ENCODE data around the gene HEY2. TPM values are rescaled to one million over a fixed set of nuclear protein-coding genes. Genes with fewer than 3 reads are reported as not detected.
A peak's percentile ranks its signal among the peaks of the same experiment; 100 is the strongest.

HEY2 gene
- total RNA-seq, 1 experiment from 2014 or later, result 6.6 TPM

- no CpG with 5 or more reads among the region's 76 CpGs for WGBS (ENCODE audit: extremely low coverage, insufficient read length, low lambda C conversion rate)
- Mint-ChIP-seq H3K4me1 (peaks cover 62 to 63% of the 10 kb centered on the region in 2 experiments), H3K4me3 (peak overlapping the region; percentile 84 to 91), H3K27me3 (ENCODE audit: low read depth) (peaks cover 30% of the 10 kb centered on the region), H3K27ac (peak overlapping the region in 1 of 3 experiments; percentile 27; a peak in 2 of 7 replicates), H3K9me3 (no peaks in the 10 kb centered on the region; a peak in 1 of 5 replicates), H3K36me3 (ENCODE audit: insufficient read depth in 1 of 3, low read depth in 3 of 3) (no peaks in the 10 kb centered on the region)
- Histone ChIP-seq H2BK12ac (ENCODE audit: insufficient read length, low read depth, low read length) (no peak overlapping the region), H3K27ac (ENCODE audit: insufficient read length, low read depth, low read length) (no peak overlapping the region), H3T11ph (ENCODE audit: low read length) (no peak overlapping the region), H3K23me2 (ENCODE audit: insufficient read length, low read depth, low read length, poor library complexity, severe bottlenecking) (peaks cover 27% of the 10 kb centered on the region), H3K14ac (ENCODE audit: insufficient read depth, low read length) (no peak overlapping the region; the same call in 1 of the 2 replicates), H3K79me1 (ENCODE audit: insufficient read depth, low read depth, low read length, poor library complexity, severe bottlenecking) (no peaks in the 10 kb centered on the region), H4K8ac (replicated peaks; ENCODE audit: insufficient read length, low read depth, low read length) (no peak overlapping the region), H2BK5ac (ENCODE audit: insufficient read length, low read length) (no peak overlapping the region), H4K20me1 (ENCODE audit: control insufficient read depth, insufficient read depth, insufficient read length) (no peaks in the 10 kb centered on the region), H3K18ac (ENCODE audit: insufficient read length, low read depth, low read length) (no peak overlapping the region), H3K4me1 (ENCODE audit: insufficient read depth, low read length) (peaks cover 6% of the 10 kb centered on the region), H3K56ac (ENCODE audit: insufficient read length, low read depth, low read length) (no peak overlapping the region), H2BK15ac (ENCODE audit: low read depth, low read length) (no peak overlapping the region), H3K23ac (ENCODE audit: insufficient read length, low read depth, low read length) (no peak overlapping the region), H2BK120ac (ENCODE audit: low read depth, low read length, poor library complexity, severe bottlenecking) (no peak overlapping the region), H3K4me2 (ENCODE audit: insufficient read depth, insufficient read length, low read length) (peak overlapping the region; percentile 90), H2AK5ac (ENCODE audit: insufficient read length, low read length) (no peak overlapping the region), H2BK20ac (ENCODE audit: low read depth, low read length, poor library complexity, severe bottlenecking) (no peak overlapping the region), H3K4ac (ENCODE audit: low read depth, low read length) (no peak overlapping the region), H3K9ac (ENCODE audit: extremely low read depth, insufficient read length, low read length) (peak overlapping the region; percentile 1), H3K27me3 (ENCODE audit: insufficient read depth, low read length) (peaks cover 10% of the 10 kb centered on the region; the same call in 1 of the 2 replicates), H2AFZ (ENCODE audit: low read length) (no peak overlapping the region), H3K9me3 (ENCODE audit: control insufficient read depth, low read depth, low read length) (no peaks in the 10 kb centered on the region), H4K91ac (ENCODE audit: insufficient read length, low read depth, low read length) (no peak overlapping the region), H3K79me2 (ENCODE audit: insufficient read depth, low read length) (peaks cover 2% of the 10 kb centered on the region; the same call in 1 of the 2 replicates), H4K5ac (ENCODE audit: insufficient read length, low read depth, low read length) (no peak overlapping the region)
- DNase-seq, result peak; percentile 58
- no peak for TF ChIP-seq CTCF (conservative IDR thresholded peaks at IDR 0.05)
Measured at GRCh38 chr6:125747589-125748405, 1.6 kb upstream of the HEY2 start.

Data from H9 (cell line).